GM21390 (cell line): ENCODE data around the gene PTTG2.
"Not testable (repeated sequence)": the region's sequence is repeated elsewhere in the genome, so short reads cannot be mapped to it uniquely, and the experiment has no call there.

ENCODE experiments used
- ATAC-seq: cut with Tn5 transposase; IDR thresholded peaks from one replicate; pipeline ENCODE4 v1.9.1; 2021; ENCODE audit not compliant: unreplicated experiment

Gene PTTG2

DNA sequence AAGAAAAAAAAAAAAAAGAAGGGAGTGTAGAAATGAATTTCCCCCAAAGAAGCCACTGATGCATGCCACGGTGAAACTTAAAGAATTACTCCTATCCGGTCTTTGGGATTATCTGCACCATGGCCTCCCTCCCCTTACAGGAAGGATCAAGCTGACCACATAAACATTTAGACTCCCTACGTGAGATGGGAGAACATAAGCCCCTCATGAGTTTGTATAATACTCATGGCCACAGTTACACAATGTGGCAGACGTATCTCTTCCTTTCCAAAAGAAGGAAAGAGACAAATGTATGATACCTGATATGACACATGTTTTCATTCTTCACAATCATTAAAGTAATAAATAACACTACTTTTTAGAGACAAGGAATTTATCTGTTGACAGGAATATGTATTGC, 3.3 kb upstream of the PTTG2 start:
- no peak for ATAC-seq

DNA sequence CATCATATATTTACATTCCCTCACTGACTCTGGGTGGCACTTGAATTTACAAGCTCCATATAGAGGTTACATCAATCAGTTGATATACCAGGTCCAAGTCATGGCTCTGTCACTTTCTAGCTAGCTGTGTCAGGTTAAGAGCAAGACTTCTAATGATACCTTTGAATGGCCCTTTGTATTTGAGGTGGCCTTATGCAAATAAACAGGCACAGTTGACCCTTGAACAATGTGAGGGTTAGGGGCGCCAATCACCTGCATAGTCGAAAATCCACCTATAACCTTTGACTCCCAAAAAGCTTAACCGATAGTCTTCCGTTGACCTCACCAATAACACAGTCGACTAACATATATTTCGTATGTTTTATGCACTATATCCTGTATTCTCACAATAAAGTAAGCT, 1.3 kb upstream of the PTTG2 start:
- no peak for ATAC-seq

DNA sequence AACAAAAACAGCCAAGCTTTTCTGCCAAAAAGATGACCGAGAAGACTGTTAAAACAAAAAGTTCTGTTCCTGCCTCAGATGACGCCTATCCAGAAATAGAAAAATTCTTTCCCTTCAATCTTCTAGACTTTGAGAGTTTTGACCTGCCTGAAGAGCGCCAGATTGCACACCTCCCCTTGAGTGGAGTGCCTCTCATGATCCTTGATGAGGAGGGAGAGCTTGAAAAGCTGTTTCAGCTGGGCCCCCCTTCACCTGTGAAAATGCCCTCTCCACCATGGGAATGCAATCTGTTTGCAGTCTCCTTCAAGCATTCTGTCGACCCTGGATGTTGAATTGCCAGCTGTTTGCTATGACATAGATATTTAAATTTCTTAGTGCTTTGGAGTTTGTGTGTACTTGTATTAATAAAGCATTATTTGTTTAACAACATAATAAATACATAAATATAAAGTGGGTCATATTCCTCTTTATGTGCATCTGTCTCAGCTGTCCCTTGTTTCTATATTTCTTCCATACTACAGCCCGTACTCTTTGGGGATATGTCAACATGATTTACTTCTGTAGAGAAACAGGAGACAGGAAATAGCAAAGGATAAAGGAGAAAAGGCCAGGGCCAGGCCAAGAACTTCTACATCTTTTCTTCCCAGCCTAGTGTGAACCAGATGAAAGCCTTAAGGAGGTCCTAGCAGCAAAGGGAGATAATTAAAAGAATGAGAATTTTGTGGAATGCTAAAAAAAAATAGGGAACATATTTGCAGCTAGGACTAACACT, 667 bp downstream of the PTTG2 start:
- ATAC-seq: no peak

GRCh38 chr4:37964734-37965457, 4.7 kb downstream of the PTTG2 start:
- peak; percentile 80 for ATAC-seq

DNA sequence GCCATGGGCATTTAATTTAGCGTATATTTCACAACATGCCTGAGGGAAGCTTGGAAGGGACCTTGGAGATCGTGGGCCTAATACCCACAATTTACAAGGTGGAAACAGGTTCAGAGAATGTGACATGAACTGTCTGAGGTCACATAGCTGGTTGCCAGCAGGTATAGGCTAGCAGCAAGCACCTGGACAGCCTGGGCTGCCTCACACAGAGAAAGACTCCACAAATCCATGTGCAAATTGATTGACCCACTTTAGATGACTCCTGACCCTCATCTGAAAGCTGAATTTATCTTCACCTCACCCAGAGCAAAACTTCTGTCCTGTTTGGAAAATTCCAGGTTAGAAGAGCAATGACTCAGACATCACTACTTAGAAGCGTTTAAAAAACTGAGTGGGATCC, 5.8 kb downstream of the PTTG2 start:
- no peak for ATAC-seq

DNA sequence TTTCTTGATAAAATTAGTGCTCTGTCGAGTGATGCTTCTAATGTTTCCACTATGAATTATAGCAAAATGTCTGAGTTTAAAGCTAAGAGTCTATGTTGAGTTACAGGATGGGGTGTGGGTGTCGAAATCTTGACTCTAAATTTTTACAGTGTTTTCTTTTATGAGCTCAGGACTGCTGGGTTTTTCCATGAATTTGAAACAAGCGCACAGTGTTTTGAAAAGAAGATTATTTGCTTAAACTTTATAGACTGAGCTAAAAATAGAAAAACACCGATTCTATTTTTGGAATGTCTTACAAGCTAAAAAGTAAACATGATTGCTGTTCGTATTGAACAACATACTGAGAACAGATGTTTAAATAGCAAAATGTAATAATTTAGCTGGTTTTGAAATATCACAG, 7.5 kb downstream of the PTTG2 start:
- no peak for ATAC-seq

DNA sequence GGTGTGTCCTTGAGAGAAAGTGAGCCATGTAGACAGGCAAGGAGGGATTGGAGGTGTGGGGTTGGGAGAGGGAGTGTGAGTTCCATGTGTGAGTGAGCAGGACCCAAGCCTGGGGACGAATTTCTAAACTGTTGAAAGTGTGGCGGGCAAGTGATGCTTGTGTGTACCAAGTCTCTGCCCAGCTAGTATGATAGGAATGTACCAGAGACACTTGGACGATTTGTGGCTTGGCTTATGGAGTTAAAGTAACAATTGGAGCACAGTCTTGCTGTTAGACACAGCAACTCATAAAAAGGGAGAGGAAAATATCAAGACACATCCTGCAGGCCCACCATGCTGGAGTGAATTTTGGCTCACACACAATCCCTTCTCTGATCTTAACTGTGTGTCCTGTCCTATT, 8.5 kb downstream of the PTTG2 start:
- no peak for ATAC-seq

GRCh38 chr4:37970702-37971101, 10.5 kb downstream of the PTTG2 start:
- ATAC-seq: peak; percentile 52

GRCh38 chr4:37971202-37971601, 11.0 kb downstream of the PTTG2 start:
- no peak for ATAC-seq

DNA sequence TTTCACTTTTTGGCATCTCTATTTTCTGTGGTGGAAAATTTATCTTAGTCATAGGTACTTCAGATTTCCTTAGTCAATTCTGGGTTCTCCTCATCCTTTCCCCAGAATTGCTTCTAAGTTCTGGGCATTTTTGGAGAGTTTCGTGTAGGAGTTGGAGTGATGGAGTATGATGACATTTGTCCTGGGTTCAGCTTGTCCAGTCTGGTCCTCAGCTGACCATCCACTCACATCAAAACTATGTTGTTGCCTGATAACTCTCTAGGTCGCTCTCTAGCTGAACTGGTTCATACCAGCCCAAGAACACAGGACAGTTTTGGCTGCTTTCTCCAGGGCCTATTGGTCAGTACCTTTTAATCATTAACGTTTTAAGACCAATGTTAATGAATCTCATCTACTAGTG, 13.2 kb downstream of the PTTG2 start:
- ATAC-seq: no peak

DNA sequence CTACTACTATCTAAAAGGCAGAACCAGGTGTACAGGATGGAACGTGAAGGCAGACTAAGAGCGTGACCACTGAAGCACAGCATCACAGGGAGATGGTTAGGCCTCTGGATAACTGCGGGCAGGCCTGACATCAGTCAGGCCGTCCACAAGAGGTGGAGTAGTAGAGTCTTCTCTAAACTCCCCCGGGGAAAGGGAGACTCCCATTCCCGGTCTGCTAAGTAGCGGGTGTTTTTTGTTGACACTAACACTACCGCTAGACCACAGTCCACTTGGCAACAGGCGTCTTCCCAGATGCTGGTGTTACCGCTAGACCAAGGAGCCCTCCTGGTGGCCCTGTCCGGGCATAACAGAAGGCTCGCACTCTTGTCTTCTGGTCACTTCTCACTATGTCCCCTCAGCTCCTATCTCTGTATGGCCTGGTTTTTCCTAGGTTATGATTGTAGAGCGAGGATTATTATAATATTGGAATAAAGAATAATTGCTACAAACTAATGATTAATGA, 15.2 kb downstream of the PTTG2 start:
- not testable (repeated sequence) for ATAC-seq

DNA sequence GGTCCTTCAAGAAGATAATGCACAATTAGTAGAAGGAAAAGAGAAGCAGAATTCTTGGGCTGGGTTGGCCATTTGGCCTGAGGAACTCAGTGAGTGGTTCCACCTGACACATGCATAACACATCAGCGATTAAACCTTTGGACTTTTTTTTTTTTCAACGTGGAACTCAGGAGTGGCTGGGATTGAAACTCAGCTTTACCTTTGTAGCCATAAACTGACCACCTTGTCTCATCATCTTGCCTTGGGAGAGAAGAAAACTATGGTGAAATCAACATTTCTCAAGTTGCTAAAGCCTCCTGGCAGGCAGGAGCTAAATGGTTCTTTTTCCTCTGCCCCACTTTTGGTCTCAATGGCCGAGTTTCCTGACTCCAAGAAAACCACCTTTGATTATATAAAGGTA, 16.3 kb downstream of the PTTG2 start:
- ATAC-seq: no peak

- peak; percentile 76 for ATAC-seq
Measured at GRCh38 chr4:37976991-37977470, 16.8 kb downstream of the PTTG2 start.

DNA sequence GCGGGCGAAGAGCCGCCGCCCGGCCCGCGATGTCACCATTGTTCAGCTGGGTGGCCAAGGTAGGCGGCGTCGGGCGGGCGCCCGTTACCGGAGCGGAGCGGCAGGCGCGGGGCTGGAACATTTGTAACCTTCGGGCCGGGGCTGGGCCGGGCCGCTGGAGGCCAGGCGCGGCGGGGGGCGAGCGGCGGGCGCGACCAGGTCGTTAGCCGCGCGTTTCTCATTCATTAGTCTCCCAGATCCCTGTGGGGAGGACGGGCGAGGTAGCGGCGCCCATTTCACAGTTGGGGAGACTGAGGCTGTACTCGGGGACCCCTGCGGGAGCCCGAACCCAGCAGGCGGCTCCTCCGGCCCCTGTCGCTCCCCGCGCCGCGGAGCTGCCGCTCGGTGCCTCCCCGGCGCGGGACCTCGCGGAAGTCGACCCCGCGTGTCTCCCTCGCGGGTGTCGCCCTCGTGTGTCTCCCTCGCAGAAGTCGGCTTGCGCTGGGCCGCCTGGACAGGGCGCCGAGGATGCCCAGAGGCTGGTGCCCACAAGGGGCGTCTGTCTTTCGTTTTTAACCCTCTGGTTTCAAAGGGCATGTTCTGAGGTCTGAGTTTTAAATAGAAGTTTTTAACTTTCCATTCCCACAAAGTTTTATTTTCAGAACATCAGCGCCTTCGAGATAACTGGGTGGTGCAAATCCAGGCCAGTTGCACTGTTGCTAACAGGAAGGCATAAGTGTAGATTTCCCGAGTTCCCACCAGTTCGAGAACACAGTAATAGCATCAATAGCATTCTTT, 17.5 kb downstream of the PTTG2 start:
- peak; percentile 66 for ATAC-seq

DNA sequence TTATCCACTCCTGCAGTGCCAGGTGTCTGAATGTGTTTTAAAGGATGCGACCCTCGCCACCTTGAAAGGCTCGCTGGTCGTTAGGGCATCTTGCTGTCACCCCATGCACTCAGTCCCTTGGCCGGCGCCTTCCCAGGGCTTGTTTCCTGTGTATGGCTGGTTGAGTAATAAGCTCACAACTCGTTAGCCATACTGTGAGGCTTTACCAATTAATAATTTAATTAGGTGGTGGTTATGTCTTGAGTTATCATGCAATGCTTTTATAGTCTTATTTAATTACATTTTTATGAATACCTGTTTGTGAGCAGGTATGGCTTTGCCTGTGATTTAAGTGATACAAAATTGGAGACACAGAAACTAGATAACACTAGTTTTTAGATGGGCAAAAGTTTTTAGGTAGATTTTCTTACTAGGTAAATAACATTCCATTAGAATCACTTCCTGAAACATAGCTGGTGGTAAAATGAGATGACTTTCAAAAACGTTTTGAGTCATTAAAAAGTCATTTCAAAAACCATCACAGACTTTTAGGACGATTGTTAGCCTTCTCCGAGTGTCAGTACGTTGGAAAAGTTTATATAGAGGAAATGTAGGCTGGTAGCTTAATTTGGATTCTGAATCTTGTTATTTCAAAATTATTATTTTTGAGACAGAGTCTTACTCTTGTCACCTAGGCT, 18.2 kb downstream of the PTTG2 start:
- peak; percentile 20 for ATAC-seq

DNA sequence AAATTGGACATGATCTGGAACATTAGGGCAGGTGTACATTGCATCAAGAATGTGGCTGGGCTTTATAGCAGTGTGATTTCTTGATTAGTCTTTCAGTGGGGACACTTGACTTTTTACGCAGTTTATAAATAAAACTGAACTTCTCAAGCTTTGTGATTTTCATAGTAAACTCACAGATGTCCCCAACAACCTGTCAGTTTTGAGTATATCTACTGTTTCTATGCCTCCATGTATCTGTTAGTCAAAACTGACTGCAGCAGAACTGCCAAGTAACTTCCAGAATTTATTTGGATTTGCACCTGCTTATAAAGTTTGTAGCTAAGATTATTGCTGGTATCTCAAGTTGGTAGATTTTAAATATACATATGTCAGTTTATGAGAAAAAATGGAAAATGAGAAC, 20.0 kb downstream of the PTTG2 start:
- no peak for ATAC-seq

DNA sequence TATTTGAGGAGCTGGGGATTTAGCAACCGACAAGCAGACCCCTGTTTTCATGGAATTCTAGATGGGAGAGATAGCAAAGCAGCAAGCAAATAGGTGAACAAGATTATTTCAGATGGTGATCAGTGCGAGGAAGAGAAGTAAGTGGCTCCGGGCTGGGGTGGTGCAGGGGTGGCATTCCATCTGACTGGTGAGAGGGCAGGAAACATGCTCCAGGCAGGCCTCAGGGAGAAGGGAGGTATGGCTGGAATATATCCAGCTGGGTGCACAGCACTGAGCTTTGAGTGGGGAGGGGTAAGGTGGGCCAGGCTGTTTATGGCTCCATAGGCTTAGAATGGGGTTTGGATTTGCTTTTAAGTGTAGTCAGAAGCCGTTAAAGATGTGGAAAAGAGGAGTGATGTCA, 21.2 kb downstream of the PTTG2 start:
- ATAC-seq: no peak

DNA sequence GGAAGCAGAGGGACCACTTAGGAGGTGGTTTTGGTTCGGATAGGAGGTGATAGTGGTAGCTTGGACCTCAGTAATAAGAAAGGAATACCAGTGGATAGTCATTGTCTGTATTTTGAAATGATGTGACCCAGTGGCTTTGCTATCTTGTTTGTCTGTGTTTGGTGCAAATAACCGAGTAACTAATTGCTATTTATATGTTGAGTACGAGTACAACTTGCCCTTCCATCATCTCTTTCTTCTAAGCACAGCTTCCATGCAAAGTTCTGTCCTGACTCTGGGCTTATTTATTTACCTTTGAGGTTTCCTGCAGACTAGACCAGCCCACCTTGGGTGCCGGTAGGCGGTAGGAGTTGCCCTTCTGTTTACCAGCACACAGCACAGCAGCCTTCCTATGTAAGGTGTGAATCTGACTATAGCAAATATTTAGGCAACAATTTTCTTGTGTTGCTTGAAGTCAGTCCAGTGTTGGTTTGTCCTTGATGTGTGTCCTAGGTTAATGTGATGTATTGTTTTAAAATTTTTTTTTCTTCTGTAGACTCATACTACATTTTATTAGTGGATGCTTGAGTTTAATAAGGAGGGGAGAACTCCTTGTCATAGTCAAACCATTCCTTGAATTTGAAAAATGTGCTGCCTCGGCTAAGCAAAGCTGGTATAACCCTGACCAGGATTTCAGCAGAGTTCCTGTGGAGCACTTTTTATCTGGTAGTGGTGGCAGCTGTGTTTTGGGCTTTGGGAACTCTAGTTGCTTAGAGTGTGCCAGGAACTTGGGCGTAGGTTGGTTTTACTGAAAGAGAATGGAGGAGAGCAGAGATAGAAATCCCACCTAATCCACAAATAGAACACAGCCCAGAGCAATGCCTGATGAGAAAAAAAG, 21.9 kb downstream of the PTTG2 start:
- no peak for ATAC-seq

DNA sequence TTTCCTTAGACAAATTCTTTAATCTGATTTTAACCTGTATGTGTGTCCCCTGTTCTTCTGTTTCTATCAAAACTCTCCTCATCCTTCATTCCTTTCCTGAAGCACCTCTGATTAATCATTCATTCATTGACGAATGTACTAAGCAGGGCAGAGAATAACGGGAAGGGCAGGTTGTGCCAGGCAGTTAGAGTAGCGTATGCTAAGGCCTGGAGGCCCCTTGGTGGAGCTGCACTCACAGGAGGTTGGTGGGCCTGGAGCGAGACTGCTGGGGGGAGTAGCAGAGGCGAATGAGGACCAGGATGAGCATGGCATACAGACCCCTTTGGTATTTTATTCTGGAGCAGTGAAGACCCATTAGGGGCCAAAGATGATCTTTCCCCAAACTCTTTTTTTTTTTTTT, 22.5 kb downstream of the PTTG2 start:
- ATAC-seq: no peak

DNA sequence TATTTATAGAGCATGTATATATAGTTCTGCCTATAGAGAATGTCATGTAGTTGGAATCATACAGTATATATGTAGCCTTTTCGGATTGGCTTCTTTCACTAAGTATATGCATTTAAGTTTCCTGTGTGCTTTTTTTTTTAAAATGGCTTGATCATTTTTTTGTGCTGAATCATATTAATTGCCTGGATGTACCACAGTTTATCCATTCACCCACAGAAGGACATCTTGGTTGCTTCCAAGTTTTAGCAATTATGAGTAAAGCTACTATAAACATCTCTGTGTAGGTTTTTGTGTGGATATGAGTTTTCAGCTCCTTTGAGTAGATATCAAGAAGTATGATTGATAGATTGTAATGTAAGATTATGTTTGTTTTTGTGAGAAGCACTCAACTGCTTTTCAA, 23.8 kb downstream of the PTTG2 start:
- ATAC-seq: no peak
